Uterus (tissue), 2 donors: ENCODE data around the gene OPCML.

Experiments
- CTCF ChIP-seq, 4 experiments: fragments of 200-600 bp in 2 of 4; fragments of 450-650 bp in 2 of 4; sonication (generic) in 2 of 4; IDR thresholded peaks; one replicate each; pipeline ENCODE4 v1.5.1; 2016 to 2019; ENCODE audit warnings: antibody characterized with exemption in 4 of 4, mild to moderate bottlenecking in 2 of 4, moderate library complexity in 1 of 4
- POLR2A ChIP-seq, 2 donors: fragments of 450-650 bp; IDR thresholded peaks; one replicate each; pipeline ENCODE4 v1.6.1; 2016; ENCODE audit warnings: antibody characterized with exemption in 2 of 2, mild to moderate bottlenecking in 1 of 2, moderate library complexity in 1 of 2

- TF ChIP-seq CTCF (IDR thresholded peaks at IDR 0.05) (no peak), POLR2A (IDR thresholded peaks at IDR 0.05) (no peak)
Observed at GRCh38 chr11:132788816-132789325, 743.4 kb downstream of the OPCML start.
